ENCODE results near the gene GRIN2B.

GRCh38 chr12:13948621-13949020, 32.8 kb downstream of the GRIN2B start:
- TF ChIP-seq CTCF (conservative IDR thresholded peaks at IDR 0.05; ENCODE audit: low read depth, low read length) (no peak), EZH2 (IDR thresholded peaks at IDR 0.05; ENCODE audit: borderline replicate concordance, low read depth, low read length, poor library complexity, severe bottlenecking) (no peak)

Measured in A673 (cell line).